Loucy (cell line): Measurements from ENCODE around the gene CHST11.

Source experiments
- EZH2phosphoT487 ChIP-seq: fragments of 200-600 bp; IDR thresholded peaks from 2 replicates; pipeline ENCODE4 v1.6.1; 2018; ENCODE audit warnings: antibody characterized with exemption, mild to moderate bottlenecking, moderate library complexity, borderline replicate concordance
- TF ChIP-seq, protein P1 (sequence below): fragments of 200-600 bp; sonication (generic); conservative IDR thresholded peaks from 2 replicates; pipeline ENCODE4 v1.5.1; 2014; ENCODE audit warnings: mild to moderate bottlenecking, antibody characterized with exemption, low read length

DNA sequence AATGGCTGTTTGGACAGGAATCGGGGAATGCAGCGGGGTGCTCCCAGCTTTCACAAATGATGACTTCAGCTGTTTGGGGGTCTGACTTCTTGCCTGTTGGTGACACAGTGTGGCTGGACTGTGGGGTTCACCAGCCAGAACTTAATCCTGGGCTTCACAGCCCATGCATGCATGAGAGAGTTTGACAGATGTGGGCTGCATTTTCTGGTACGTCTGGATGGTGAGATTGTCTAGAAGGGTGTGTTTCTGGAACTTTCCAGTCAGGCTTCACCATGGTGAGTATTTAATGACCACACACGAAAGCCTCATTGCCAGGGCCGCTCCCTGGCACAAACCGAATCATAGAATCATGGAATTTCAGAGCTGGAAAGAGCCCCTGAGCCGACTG lies 29.6 kb downstream of the CHST11 start:
- TF ChIP-seq, protein P1, sequence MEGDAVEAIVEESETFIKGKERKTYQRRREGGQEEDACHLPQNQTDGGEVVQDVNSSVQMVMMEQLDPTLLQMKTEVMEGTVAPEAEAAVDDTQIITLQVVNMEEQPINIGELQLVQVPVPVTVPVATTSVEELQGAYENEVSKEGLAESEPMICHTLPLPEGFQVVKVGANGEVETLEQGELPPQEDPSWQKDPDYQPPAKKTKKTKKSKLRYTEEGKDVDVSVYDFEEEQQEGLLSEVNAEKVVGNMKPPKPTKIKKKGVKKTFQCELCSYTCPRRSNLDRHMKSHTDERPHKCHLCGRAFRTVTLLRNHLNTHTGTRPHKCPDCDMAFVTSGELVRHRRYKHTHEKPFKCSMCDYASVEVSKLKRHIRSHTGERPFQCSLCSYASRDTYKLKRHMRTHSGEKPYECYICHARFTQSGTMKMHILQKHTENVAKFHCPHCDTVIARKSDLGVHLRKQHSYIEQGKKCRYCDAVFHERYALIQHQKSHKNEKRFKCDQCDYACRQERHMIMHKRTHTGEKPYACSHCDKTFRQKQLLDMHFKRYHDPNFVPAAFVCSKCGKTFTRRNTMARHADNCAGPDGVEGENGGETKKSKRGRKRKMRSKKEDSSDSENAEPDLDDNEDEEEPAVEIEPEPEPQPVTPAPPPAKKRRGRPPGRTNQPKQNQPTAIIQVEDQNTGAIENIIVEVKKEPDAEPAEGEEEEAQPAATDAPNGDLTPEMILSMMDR, result no peak
- TF ChIP-seq EZH2phosphoT487, result no peak
